ENCODE data around the gene ITPKB.

The ITPKB gene

DNA sequence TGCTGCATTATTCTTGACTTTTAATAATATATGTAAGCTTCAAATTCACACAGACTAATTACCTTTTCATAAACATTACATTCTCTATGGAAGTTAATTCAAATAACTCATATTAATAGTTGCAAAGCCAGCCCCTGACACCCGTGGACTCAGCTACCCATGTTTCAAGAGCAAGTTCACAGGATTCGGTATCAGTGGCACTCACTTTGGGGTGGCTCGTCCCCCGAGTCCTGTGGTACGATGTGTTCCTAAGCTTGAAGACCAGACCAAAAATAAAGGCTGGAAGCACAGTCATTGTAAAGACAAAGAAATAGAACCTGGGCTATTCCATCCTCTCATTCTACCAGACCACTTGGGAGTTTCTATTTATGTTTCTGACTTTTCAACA is 70.9 kb downstream of the ITPKB start:
- Histone ChIP-seq H3K27me3 (no peaks in the 10 kb centered on the region), H3K4me1 (peaks cover 0 to 50% (median 32%) of the 10 kb centered on the region in 4 donors), H3K27ac (peak overlapping the region in 1 of 2 donors; percentile 30), H3K4me3 (no peak overlapping the region), H3K9me3 (no peaks in the 10 kb centered on the region), H3K36me3 (no peaks in the 10 kb centered on the region)
- no peak for DNase-seq
- intact Hi-C loops (cut with DNase I; ENCODE audit: low total_unique reads): no loop called here
- TF ChIP-seq, protein P1, sequence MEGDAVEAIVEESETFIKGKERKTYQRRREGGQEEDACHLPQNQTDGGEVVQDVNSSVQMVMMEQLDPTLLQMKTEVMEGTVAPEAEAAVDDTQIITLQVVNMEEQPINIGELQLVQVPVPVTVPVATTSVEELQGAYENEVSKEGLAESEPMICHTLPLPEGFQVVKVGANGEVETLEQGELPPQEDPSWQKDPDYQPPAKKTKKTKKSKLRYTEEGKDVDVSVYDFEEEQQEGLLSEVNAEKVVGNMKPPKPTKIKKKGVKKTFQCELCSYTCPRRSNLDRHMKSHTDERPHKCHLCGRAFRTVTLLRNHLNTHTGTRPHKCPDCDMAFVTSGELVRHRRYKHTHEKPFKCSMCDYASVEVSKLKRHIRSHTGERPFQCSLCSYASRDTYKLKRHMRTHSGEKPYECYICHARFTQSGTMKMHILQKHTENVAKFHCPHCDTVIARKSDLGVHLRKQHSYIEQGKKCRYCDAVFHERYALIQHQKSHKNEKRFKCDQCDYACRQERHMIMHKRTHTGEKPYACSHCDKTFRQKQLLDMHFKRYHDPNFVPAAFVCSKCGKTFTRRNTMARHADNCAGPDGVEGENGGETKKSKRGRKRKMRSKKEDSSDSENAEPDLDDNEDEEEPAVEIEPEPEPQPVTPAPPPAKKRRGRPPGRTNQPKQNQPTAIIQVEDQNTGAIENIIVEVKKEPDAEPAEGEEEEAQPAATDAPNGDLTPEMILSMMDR (IDR thresholded peaks at IDR 0.05): no peak

DNA sequence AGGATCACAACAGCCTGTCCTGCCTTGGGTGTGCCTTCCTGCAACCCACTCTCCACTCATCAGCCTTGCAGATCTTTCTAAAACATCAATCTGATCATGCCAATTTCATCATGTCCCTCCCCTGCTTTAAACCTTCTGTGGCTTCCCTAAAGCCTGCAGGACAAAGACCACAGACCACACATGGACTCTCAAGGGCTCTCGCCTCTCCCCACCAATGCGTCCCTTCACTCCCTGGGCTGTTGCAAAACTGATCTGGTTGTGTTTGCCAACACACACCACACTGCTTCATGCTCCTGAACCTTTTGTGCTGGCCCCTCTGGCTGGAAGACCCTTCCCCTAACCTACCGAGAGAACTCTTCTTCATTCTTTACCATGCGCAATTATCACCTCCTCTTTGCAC is 72.4 kb downstream of the ITPKB start:
- intact Hi-C loops (cut with DNase I; ENCODE audit: low total_unique reads): no loop called here
- Histone ChIP-seq H3K27me3 (no peaks in the 10 kb centered on the region), H3K27ac (no peak overlapping the region), H3K9me3 (no peaks in the 10 kb centered on the region), H3K4me1 (peaks cover 0 to 65% (median 46%) of the 10 kb centered on the region in 4 donors), H3K4me3 (no peak overlapping the region), H3K36me3 (no peaks in the 10 kb centered on the region)
- TF ChIP-seq, protein P1 (IDR thresholded peaks at IDR 0.05): no peak
- no peak for DNase-seq

DNA sequence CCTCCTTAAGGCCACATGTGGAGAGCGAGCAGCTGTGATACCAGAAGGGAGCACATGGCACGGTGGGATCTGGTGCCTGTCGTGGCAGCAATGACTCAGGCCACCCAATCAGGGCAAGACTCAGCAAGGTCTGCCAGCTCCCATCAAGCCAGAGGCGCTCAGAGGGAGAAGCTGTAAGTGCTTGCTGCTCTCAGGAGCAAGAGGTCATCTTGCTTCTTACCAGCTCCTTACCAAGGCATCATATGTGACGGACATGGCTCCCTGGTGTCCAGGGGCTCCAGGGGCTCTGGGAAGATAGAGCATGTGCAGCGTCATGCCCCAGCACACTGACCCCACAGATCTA is 72.9 kb downstream of the ITPKB start:
- Histone ChIP-seq H3K4me1 (peaks cover 0 to 65% (median 52%) of the 10 kb centered on the region in 4 donors), H3K4me3 (no peak overlapping the region), H3K27me3 (no peaks in the 10 kb centered on the region), H3K36me3 (no peaks in the 10 kb centered on the region), H3K9me3 (no peaks in the 10 kb centered on the region), H3K27ac (peak overlapping the region in 1 of 2 donors; percentile 75)
- DNase-seq: no peak
- TF ChIP-seq, protein P1 (IDR thresholded peaks at IDR 0.05): no peak
- intact Hi-C loops (cut with DNase I; ENCODE audit: low total_unique reads): no loop called here

DNA sequence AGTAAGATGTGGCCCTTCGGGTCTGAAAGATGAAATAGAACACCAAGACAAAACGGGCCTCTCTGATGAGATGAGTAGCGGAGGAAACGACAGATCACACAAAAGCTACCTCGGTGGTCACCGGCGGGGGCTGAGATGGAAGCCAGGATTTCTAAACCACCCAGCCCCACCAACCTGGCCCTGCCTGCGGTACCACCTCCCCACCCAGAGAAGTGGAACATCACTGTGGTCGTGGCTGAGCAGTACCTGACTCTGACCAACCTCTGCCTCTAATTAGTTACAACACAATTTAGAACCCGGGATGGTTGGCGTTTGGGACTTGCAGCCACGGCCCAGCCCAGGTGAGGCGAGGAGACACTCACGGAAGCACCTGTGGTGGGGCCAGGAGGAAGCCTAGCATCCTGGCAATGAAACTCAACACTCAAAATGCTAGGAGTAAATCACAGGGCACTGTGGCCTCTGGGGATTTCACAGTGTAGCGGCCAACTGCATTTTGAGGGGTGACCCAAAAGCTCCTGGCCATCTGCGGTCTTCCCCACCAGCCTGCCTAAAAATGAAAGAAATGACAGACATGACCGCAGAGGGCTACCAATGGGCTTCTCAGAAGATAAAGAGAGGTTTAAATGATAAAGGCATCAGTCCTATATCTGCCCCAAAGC is 73.4 kb downstream of the ITPKB start:
- TF ChIP-seq, protein P1 (IDR thresholded peaks at IDR 0.05): no peak
- Histone ChIP-seq H3K4me1 (peaks cover 3 to 69% (median 57%) of the 10 kb centered on the region in 4 donors), H3K36me3 (no peaks in the 10 kb centered on the region), H3K27ac (peak overlapping the region; percentile 75 to 84), H3K27me3 (no peaks in the 10 kb centered on the region), H3K4me3 (no peak overlapping the region), H3K9me3 (no peaks in the 10 kb centered on the region)
- DNase-seq: no peak
- intact Hi-C loops (cut with DNase I; ENCODE audit: low total_unique reads): no loop called here

DNA sequence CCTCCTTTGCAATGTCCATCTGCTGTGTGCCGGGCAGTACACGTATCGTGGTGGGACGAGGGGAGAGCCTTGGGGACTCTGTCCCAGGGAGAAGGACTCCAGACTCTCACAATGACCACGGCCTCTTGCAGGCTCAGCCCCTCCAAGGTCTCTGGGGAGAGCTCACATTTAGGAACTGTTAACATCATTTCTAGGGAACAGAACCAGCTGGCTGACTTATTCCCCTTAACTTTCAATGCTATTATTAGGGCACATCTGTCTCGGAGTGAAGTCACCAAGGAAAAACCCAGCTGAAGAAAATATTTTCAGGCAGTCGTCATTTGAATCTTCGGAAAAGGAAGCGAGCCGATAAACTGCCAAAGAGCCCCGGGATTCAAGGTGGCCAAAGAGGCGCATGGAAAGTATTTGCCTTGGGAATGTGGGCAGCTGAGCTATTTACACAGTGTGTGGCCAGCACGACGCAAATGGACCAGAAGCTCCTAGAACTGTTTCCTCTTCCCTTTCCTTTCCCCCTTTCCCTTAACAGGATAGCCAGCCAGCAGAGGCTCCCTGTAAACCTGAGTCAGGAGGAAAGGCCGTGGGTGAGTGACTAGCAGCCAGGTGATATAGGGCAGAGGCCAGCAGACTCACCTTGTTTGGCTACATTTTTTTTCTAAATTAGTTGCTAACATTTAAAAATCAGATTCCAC is 74.5 kb downstream of the ITPKB start:
- peak; percentile 73 to 82 for DNase-seq
- H3K27me3 ChIP-seq: no peaks in the 10 kb centered on the region
- peak overlapping the region in 1 of 2 donors; percentile 21 for H3K4me3 ChIP-seq
- H3K4me1 ChIP-seq: peaks cover 7 to 79% (median 67%) of the 10 kb centered on the region in 4 donors
- H3K36me3 ChIP-seq: no peaks in the 10 kb centered on the region
- peak overlapping the region; percentile 75 to 84 for H3K27ac ChIP-seq
- intact Hi-C loops (cut with DNase I; ENCODE audit: low total_unique reads): no loop called here
- H3K9me3 ChIP-seq: no peaks in the 10 kb centered on the region
- TF ChIP-seq, protein P1 (IDR thresholded peaks at IDR 0.05): no peak

Data from tibial artery (tissue), 4 donors.